ENCODE measurements around the gene TMC4. TPM values are rescaled to one million over a fixed set of nuclear protein-coding genes. Genes with fewer than 3 reads are reported as not detected.

TMC4 gene
- total and polyA plus RNA-seq, 12 donors, result 0.59 to 11.6 (median 2.1) TPM

GRCh38 chr19:54204767-54205468, 32.0 kb upstream of the TMC4 start:
- ATAC-seq, result no peak
- H3K9me3 ChIP-seq, result no peaks in the 10 kb centered on the region
- no peaks in the 10 kb centered on the region for H3K27me3 ChIP-seq
- peaks cover 21 to 90% (median 78%) of the 10 kb centered on the region in 9 donors for H3K4me1 ChIP-seq
- WGBS, 2 donors, result 75 to 79% methylated on average over 4 of the region's 4 CpGs
- no peak for DNase-seq
- peaks cover 0 to 78% (median 62%) of the 10 kb centered on the region in 9 donors for H3K36me3 ChIP-seq
- TF ChIP-seq CTCF (IDR thresholded peaks at IDR 0.05), result no peak
- intact Hi-C loops (cut with DNase I), result loop anchor here in 2 of 10 donors (5.0 kb wide), 2 partner anchors 43 to 48 kb away; partner anchors contain the start of gene LENG1 (in 1 of the 2)
- peak overlapping the region in 1 of 10 donors; percentile 67 for H3K4me3 ChIP-seq
- peak overlapping the region in 2 of 10 donors; percentile 37 to 99 for H3K27ac ChIP-seq

GRCh38 chr19:54203151-54203611, 30.2 kb upstream of the TMC4 start:
- Histone ChIP-seq H3K27ac (peak overlapping the region in 3 of 10 donors; percentile 12 to 99 (median 21)), H3K36me3 (peaks cover 0 to 70% (median 62%) of the 10 kb centered on the region in 9 donors), H3K9me3 (no peaks in the 10 kb centered on the region), H3K4me3 (peak overlapping the region in 3 of 10 donors; percentile 11 to 67 (median 65)), H3K27me3 (no peaks in the 10 kb centered on the region), H3K4me1 (peaks cover 11 to 76% (median 61%) of the 10 kb centered on the region in 9 donors)
- no peak for ATAC-seq
- 43 to 55% methylated on average over 9 of the region's 9 CpGs for WGBS, 2 donors
- intact Hi-C loops (cut with DNase I), result loop anchor here in 2 of 10 donors (5.0 kb wide), 2 partner anchors 41 to 46 kb away; partner anchors contain the start of gene LENG1 (in 1 of the 2)
- DNase-seq, result no peak
- no peak for TF ChIP-seq CTCF (IDR thresholded peaks at IDR 0.05)

- H3K4me1 ChIP-seq, result peaks cover 11 to 66% (median 60%) of the 10 kb centered on the region in 9 donors
- peaks cover 0 to 58% (median 53%) of the 10 kb centered on the region in 9 donors for H3K36me3 ChIP-seq
- peak overlapping the region in 8 of 10 donors; percentile 63 to 82 (median 71) for H3K4me3 ChIP-seq
- H3K27me3 ChIP-seq, result no peaks in the 10 kb centered on the region
- H3K9me3 ChIP-seq, result no peaks in the 10 kb centered on the region
- DNase-seq (no peak), ATAC-seq (no peak)
- no peak for TF ChIP-seq CTCF (IDR thresholded peaks at IDR 0.05)
- peak overlapping the region in 5 of 10 donors; percentile 84 to 99 (median 93) for H3K27ac ChIP-seq
- intact Hi-C loops (cut with DNase I), result loop anchor here in 2 of 10 donors (5.0 kb wide), 2 partner anchors 40 to 45 kb away; partner anchors contain the start of gene LENG1 (in 1 of the 2)
- WGBS, 2 donors, result 74 to 78% methylated on average over 13 of the region's 13 CpGs
Observed at GRCh38 chr19:54201980-54202379, 29.0 kb upstream of the TMC4 start.

- intact Hi-C loops (cut with DNase I), result loop anchor here in 2 of 10 donors (5.0 kb wide), 2 partner anchors 39 to 44 kb away; partner anchors contain the start of gene LENG1 (in 1 of the 2)
- DNase-seq, result no peak
- no peak for ATAC-seq
- peak overlapping the region; percentile 58 to 82 (median 68) for H3K4me3 ChIP-seq
- H3K36me3 ChIP-seq, result peaks cover 0 to 55% (median 46%) of the 10 kb centered on the region in 9 donors
- TF ChIP-seq CTCF (IDR thresholded peaks at IDR 0.05), result no peak
- WGBS, 2 donors, result 4 to 6% methylated on average over 28 of the region's 28 CpGs
- H3K9me3 ChIP-seq, result no peaks in the 10 kb centered on the region
- peak overlapping the region; percentile 70 to 99 (median 89) for H3K27ac ChIP-seq
- H3K4me1 ChIP-seq, result peaks cover 11 to 60% (median 54%) of the 10 kb centered on the region in 9 donors
- H3K27me3 ChIP-seq, result no peaks in the 10 kb centered on the region
Observed at GRCh38 chr19:54201172-54201701, 28.3 kb upstream of the TMC4 start.
